Measurements from ENCODE around the gene SLC26A9. TPM values are rescaled to one million over a fixed set of nuclear protein-coding genes. Genes with fewer than 3 reads are reported as not detected.
"Not testable (repeated sequence)": the region's sequence is repeated elsewhere in the genome, so short reads cannot be mapped to it uniquely, and the experiment has no call there.

The SLC26A9 gene
- total RNA-seq, 4 donors from 2014 or later = not detected

DNA sequence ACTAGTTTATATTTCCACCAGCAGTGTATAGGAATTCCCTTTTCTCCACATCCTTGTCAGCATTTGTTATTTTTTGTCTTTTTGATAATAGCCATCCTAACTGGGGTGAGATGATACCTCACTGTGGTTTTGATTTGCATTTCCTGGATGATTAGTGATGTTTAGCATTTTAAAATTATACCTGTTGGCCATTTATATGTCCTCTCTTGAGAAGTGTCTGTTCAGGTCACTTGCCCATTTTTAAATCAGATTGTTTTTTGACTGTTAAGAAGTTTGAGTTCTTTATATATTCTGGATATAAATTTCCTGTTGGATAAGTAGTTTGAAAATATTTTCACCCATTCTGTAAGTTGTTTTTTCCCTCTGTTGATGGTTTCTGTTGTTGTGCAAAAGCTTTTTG is 62.3 kb downstream of the SLC26A9 start:
- Histone ChIP-seq H3K9me3 (peaks cover 0 to 6% of the 10 kb centered on the region in 2 donors), H3K36me3 (no peaks in the 10 kb centered on the region), H3K4me3 (no peak overlapping the region), H3K27ac (no peak overlapping the region), H3K27me3 (no peaks in the 10 kb centered on the region), H3K4me1 (no peaks in the 10 kb centered on the region)
- DNase-seq = no peak
- intact Hi-C loops (cut with DNase I; ENCODE audit: low total_unique reads) = no loop called here
- TF ChIP-seq, protein P1, sequence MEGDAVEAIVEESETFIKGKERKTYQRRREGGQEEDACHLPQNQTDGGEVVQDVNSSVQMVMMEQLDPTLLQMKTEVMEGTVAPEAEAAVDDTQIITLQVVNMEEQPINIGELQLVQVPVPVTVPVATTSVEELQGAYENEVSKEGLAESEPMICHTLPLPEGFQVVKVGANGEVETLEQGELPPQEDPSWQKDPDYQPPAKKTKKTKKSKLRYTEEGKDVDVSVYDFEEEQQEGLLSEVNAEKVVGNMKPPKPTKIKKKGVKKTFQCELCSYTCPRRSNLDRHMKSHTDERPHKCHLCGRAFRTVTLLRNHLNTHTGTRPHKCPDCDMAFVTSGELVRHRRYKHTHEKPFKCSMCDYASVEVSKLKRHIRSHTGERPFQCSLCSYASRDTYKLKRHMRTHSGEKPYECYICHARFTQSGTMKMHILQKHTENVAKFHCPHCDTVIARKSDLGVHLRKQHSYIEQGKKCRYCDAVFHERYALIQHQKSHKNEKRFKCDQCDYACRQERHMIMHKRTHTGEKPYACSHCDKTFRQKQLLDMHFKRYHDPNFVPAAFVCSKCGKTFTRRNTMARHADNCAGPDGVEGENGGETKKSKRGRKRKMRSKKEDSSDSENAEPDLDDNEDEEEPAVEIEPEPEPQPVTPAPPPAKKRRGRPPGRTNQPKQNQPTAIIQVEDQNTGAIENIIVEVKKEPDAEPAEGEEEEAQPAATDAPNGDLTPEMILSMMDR (IDR thresholded peaks at IDR 0.05) = no peak
- TF ChIP-seq POLR2A (IDR thresholded peaks at IDR 0.05) = no peak

DNA sequence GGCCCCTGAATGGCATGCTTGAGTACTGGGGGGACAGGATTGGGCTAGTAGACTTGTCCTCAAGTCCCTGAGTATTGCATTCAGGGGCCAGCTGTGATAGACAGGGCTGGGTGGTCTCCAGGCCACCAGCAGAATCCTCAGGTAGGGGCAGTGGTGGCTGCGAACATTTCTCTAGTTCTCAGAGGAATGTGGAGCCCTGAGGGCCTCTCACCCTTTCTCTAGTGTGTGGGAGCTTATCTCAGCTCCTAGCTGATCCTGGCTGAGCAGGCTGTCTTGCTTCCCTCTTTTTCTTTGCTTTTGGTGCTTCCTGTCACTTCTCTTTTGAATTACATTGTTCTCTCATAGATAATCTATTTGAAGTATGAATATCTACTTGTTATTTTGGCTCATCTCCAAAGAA is 63.3 kb downstream of the SLC26A9 start:
- Histone ChIP-seq H3K4me1 (no peaks in the 10 kb centered on the region), H3K36me3 (no peaks in the 10 kb centered on the region), H3K27me3 (no peaks in the 10 kb centered on the region), H3K9me3 (peaks cover 0 to 6% of the 10 kb centered on the region in 2 donors), H3K4me3 (no peak overlapping the region), H3K27ac (no peak overlapping the region)
- intact Hi-C loops (cut with DNase I; ENCODE audit: low total_unique reads) = no loop called here
- no peak for TF ChIP-seq POLR2A (IDR thresholded peaks at IDR 0.05)
- TF ChIP-seq, protein P1 (IDR thresholded peaks at IDR 0.05) = no peak
- DNase-seq = no peak

DNA sequence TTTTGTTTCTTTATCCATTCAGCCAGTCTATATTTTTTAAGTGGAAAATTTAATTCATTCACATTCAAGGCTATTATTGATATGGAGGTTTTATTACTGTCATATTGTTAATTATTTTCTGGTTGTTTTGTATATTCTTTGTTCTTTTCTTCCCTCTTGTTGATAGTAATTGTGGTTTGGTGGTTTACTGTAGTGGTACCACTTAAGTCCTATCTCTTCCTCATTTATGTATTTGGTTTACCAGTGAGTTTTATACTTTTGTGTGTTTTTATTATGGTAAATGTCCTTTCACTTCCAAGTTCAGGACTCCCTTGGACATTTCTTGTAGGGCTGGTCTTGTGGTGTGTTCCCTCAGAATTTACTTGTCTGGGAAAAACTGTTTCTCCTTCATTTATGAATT is 65.2 kb downstream of the SLC26A9 start:
- Histone ChIP-seq H3K4me3 (no peak overlapping the region), H3K9me3 (peaks cover 0 to 6% of the 10 kb centered on the region in 2 donors), H3K4me1 (no peaks in the 10 kb centered on the region), H3K36me3 (no peaks in the 10 kb centered on the region), H3K27me3 (no peaks in the 10 kb centered on the region), H3K27ac (no peak overlapping the region)
- TF ChIP-seq, protein P1 (IDR thresholded peaks at IDR 0.05) = no peak
- no peak for TF ChIP-seq POLR2A (IDR thresholded peaks at IDR 0.05)
- intact Hi-C loops (cut with DNase I; ENCODE audit: low total_unique reads) = no loop called here
- no peak for DNase-seq

DNA sequence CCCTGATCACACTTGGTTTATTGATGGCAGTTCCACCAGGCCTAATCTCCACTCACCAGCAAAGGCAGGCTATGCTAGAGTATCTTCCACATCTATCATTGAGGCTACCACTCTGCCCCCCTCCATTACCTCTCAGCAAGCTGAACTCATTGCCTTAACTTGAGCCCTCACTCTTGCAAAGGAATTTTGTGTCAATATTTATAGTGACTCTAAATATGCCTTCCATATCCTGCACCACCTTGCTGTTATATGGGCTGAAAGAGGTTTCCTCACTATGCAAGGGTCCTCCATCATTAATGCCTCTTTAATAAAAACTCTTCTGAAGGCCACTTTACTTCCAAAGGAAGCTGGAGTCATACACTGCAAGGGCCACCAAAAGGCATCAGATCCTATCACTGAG is 70.1 kb downstream of the SLC26A9 start:
- H3K27ac ChIP-seq; intact Hi-C loops (cut with DNase I; ENCODE audit: low total_unique reads); H3K4me1 ChIP-seq; H3K4me3 ChIP-seq; H3K9me3 ChIP-seq; DNase-seq; H3K27me3 ChIP-seq; H3K36me3 ChIP-seq: not testable (repeated sequence)

DNA sequence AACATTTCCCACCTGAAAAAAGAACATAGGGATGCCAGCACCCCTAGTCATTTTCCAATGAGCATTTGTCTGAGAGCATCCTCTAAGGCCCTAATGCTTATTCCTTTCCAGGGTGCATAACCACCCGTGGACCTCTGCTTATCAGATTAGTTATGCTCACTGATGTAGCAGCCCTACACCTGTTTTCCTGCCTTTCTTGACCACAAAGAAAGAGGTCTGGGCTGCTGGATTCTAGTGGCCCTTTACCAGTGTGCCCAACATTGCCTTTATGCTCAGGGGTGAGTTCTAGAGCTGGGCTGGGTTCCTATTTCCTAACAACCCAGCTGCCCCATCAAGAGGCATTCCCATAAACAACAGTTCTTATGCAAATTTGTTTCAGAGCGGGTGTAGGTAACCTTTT is 73.0 kb downstream of the SLC26A9 start:
- TF ChIP-seq, protein P1 (IDR thresholded peaks at IDR 0.05) = no peak
- no peak for TF ChIP-seq POLR2A (IDR thresholded peaks at IDR 0.05)
- Histone ChIP-seq H3K27ac (no peak overlapping the region), H3K36me3 (no peaks in the 10 kb centered on the region), H3K4me3 (no peak overlapping the region), H3K4me1 (no peaks in the 10 kb centered on the region), H3K9me3 (no peaks in the 10 kb centered on the region), H3K27me3 (no peaks in the 10 kb centered on the region)
- no peak for DNase-seq
- intact Hi-C loops (cut with DNase I; ENCODE audit: low total_unique reads) = no loop called here

Other genes with a start within 250 kb of the SLC26A9 start
- gene NUCKS1, start 193.3 kb downstream of the SLC26A9 start, total RNA-seq = 100 to 1,000 TPM in 3 of 4 donors, 10 to 100 TPM in 1; 59.4 to 286 (median 159) TPM
- 10 to 100 TPM in 3 of 4 donors, 1 to 10 TPM in 1; 6.8 to 27.9 (median 12.1) TPM for gene RAB29, start 168.0 kb downstream of the SLC26A9 start, total RNA-seq
- gene SLC41A1, start 130.3 kb downstream of the SLC26A9 start, total RNA-seq = 10 to 100 TPM in 3 of 4 donors, 1 to 10 TPM in 1; 1.0 to 35.4 (median 23.5) TPM
- under 1 TPM in 2 of 4 donors, not detected in 2; 0.59 to 0.69 TPM for gene PM20D1, start 93.3 kb downstream of the SLC26A9 start, total RNA-seq
- 10 to 100 TPM in 2 of 4 donors, 1 to 10 TPM in 1, under 1 TPM in 1; 0.26 to 22.5 (median 8.0) TPM for gene RAB7B, start 59.9 kb upstream of the SLC26A9 start, total RNA-seq
- under 1 TPM in 1 of 4 donors, not detected in 3; 0.21 TPM for gene CTSE, start 80.4 kb upstream of the SLC26A9 start, total RNA-seq
- gene RHEX, start 109.7 kb upstream of the SLC26A9 start, total RNA-seq = 1 to 10 TPM in 3 of 4 donors, not detected in 1; 3.6 to 6.4 (median 5.6) TPM
- gene AVPR1B, start 173.9 kb upstream of the SLC26A9 start, total RNA-seq = under 1 TPM in 2 of 4 donors, not detected in 2; 0.18 to 0.62 TPM